GM18498 (cell line): ENCODE results near the gene DEK.
"Not testable (repeated sequence)": the region's sequence is repeated elsewhere in the genome, so short reads cannot be mapped to it uniquely, and the experiment has no call there.

Experiments
- ATAC-seq: cut with Tn5 transposase; IDR thresholded peaks from one replicate; pipeline ENCODE4 v1.9.1; 2021; ENCODE audit warnings: mild to moderate bottlenecking, moderate library complexity; ENCODE audit not compliant: unreplicated experiment

The DEK gene

DNA sequence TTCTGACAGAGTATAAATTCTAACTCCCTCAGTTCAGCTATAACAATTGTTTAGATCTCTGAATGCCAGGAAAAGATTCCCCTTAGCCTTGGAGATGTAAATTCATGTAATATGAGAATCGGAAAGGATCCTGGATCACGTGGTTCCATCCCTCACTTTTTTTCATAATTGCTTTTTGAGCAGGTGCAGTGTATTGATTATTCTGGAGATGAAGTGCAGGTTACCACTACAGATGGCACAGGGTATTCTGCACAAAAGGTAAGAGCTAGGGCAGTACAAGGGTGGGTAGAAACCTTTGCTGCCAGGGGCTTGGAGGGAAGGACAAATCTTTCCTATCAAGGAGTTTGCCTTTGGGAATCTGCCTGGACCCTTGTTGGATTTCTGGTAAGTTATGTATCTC, 56.4 kb downstream of the DEK start:
- ATAC-seq = no peak

- no peak for ATAC-seq
These were observed 56.9 kb downstream of the DEK start for GRCh38 chr6:18207438-18207837.

DNA sequence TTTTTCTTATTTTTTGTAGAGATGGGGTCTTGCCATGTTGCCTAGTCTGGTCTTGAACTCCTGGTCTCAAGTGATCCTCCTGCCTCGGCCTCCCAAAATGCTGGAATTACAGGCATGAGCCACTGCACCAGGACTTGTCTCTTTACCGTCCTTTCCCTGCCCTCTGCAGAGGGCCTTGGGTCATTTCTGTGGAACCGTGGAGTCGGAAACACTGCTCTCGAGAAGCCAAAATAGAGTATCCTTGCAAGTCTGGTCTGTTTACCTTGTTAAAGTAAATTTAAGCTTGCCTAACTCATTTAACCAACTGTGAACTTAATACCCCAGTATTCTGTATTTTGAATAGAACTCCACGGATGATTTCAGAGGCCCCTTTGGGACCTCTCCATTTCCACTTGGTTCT, 57.7 kb downstream of the DEK start:
- no peak for ATAC-seq

DNA sequence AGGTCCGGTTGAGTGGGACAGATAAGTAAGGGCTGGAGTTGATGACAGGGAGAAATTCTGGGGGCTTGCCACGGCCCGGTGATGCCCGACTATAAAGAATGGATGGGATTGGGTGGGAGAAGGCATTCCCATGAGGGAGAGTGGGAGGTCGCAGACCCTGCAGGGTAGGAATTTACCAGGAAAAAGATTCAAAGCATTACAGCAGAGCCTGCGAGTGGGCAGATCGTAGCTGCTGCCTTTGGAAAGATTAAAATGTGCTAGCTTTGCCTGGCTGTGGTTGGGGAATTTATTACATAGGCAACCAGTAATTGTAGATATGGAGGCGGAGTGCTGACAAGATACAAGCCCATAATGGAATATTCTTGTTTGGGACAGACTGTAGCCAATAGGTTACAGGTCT, 59.6 kb downstream of the DEK start:
- no peak for ATAC-seq

- no peak for ATAC-seq
These were observed 60.5 kb downstream of the DEK start for GRCh38 chr6:18203786-18204185.

DNA sequence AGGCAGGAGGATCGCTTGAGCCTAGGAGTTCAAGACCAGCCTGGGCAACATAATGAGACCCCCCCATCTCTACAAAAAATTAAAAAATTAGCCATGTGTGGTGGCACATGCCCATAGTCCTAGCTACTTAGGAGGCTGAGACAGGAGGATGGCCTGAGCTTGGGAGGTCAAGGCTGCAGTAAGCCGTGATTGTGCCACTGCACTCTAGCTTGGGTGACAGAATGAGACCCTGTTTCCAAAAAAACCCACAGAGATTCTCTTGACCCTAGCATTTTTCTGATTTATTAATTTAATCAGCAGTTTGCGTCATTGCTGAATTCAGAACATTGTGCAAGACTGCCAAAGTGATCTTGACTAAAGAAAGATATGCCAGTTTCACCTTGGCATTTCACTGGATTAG, 72.3 kb downstream of the DEK start:
- ATAC-seq = no peak

DNA sequence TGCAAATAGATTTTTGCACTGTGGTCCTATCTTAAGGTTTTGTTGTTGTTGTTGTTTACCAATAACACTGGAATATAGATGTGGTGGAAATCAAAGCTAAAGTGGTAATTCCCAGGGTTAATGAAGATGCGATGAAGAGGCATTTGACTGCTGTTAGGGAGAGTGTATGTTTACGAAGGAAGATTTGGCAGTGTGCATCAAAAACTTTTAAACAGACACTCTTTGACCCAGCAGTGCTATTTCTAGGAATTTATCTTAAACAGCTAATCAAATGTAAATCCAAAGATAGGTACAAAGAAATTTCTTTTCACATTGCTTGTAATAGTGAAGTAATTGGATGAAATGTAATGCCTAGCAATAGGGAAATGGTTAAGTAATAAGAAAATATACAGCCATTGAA, 75.1 kb downstream of the DEK start:
- no peak for ATAC-seq

- ATAC-seq = no peak
These were observed 76.6 kb downstream of the DEK start for GRCh38 chr6:18187701-18188100.

- no peak for ATAC-seq
These were observed 77.6 kb downstream of the DEK start for GRCh38 chr6:18186540-18187250.

DNA sequence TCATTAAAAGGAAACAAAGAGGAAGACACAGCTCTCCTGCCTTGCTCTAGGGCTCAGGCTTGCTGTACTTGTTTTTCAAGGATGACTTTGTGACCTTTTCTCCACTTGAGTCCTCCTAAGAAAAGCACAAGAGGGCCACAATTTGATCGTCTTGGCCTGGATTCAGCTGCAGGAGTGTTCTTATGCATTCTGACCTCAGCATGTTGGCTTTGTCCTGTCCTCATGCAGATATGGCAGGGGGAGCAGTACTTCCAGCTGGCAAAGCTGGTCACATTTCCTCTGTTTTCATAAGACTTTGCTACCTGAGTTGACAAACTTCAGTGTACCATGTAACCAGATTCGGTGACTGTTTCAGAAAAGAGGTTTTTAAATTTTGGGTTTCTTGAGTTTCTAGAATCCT, 78.3 kb downstream of the DEK start:
- ATAC-seq = no peak

DNA sequence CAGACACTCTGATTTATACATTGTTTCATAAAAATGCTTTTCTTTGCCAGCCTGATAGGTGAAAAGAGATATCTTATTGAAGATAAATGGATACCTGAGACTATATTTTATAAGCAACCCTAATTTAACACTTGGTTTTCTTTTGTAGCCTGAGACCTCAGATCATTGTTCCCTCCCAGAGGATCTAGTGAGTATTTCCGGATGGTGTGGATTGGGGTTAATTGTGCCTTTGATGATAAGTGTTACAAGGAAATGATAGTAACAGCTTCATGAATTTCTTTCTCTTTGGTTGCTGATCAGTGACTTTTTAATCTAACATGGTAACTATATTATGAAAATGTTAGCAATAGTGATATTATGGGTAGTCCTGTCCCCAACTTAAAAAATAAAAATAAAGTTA, 78.7 kb downstream of the DEK start:
- no peak for ATAC-seq

DNA sequence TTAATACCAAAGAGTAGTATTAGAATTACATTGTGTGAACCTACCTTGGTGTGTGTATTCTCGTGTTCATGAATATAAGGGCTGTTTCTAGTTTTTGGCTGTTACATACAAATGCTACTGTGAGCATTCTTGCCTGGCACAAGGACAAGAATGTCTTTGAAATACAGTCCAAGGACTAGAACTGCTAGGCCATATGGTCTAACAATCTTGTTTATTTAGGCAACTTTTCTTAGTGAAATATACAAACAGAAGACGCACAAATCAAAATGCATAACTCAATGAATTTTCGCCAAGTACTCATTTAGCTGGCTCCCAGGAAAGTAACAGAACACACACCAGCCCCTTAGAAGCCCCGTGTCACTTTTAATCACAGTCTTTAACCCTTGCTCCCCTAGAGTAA, 80.6 kb downstream of the DEK start:
- no peak for ATAC-seq

DNA sequence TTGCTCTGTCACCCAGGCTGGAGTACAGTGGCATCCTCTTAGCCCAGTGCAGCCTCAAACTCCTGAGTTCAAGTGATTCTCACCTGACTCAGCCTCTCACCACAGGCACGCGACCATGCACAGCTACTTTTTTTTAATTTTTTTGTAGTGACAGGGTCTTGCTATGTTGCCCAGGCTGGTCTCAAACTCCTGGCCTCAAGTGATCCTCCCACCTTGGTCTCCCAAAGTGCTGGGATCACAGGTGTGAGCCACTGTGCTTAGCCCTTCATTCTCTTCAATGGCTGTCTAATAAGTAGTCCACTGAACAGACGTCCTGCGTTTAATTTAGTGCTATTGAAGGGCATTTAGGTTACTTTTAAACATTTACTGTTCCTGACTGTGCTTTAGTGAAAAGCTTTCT, 81.8 kb downstream of the DEK start:
- ATAC-seq = no peak

DNA sequence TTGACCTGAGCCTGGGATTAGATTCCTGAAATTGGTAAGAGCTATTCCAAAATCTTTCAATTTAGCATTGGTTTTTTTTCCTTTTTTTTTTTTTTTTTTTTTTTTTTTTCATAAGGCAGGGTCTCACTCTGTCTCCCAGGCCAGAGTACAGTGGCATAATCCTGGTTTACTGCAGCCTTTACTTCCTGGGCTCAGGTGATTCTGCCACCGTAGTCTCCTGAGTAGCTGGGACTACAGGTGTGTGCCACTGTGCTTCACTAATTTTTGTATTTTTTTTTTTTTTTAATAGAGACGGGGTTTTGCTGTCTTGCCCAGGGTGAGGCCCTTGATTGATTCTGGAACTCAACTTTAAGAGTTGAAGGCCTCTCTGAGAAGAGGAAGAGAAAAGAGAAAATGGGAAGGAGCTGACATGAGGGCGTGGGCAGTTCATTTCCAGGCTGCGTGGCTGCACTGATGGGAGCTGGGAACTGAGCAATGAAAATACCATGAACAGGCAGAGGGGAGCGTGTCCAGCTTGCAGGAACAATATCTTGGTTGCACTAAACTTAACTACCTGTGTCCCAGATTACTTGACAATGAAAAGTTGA, 84.5 kb downstream of the DEK start:
- no peak for ATAC-seq

GRCh38 chr6:18178960-18179615, 85.2 kb downstream of the DEK start:
- ATAC-seq = no peak

GRCh38 chr6:18177286-18177965, 86.9 kb downstream of the DEK start:
- ATAC-seq = no peak

DNA sequence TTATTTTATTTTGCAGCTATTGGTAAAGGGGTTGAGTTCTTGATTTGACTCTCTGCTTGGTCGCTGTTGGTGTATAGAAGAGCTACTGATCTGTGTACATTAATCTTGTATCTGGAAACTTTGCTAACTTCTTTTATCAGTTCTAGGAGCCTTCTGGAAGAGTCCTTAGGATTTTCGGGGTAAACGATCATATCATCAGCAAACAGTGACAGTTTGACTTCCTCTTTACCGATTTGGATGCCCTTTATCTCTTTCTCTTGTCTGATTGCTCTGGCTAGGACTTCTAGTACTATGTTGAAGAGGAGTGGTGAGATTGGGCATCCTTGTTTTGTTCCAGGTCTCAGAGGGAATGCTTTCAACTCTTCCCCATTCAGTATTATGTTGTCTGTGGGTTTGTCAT, 88.1 kb downstream of the DEK start:
- not testable (repeated sequence) for ATAC-seq
